Right atrium auricular region (tissue), 2 donors: Measurements from ENCODE around the gene SLC1A5. TPM values are rescaled to one million over a fixed set of nuclear protein-coding genes. Genes with fewer than 3 reads are reported as not detected.

Experiments
- DNase-seq: peaks from one replicate; pipeline ENCODE4 v3.0.0-alpha.2; 2019; ENCODE audit warnings: low spot score
- H3K27ac ChIP-seq, 2 donors: fragments of 200-600 bp; sonication (generic); 1 replicate in 1 of 2; 2 replicates in 1 of 2; pipeline ENCODE4 v1.5.1; 2016 to 2019
- H3K27me3 ChIP-seq, 2 donors: fragments of 200-600 bp; sonication (generic); one replicate each; pipeline versions ENCODE4 v1.5.1 to v1.6.0; 2017 to 2019
- H3K36me3 ChIP-seq: fragments of 200-600 bp; sonication (generic); one replicate; pipeline ENCODE4 v1.5.1; 2016
- H3K4me1 ChIP-seq, 2 donors: fragments of 200-600 bp; sonication (generic); one replicate each; pipeline versions ENCODE4 v1.5.1 to v1.6.0; 2017 to 2019
- H3K4me3 ChIP-seq, 2 donors: fragments of 200-600 bp; sonication (generic); 1 replicate in 1 of 2; 2 replicates in 1 of 2; pipeline ENCODE4 v1.5.1; 2017 to 2019; ENCODE audit warnings: mild to moderate bottlenecking in 1 of 2, moderate library complexity in 1 of 2
- H3K9me3 ChIP-seq, 2 donors: fragments of 200-600 bp; sonication (generic); one replicate each; pipeline ENCODE4 v1.5.1; 2019
- CTCF ChIP-seq, 2 donors: fragments of 200-600 bp; sonication (generic); IDR thresholded peaks; one replicate each; pipeline ENCODE4 v1.5.1; 2019; ENCODE audit warnings: antibody characterized with exemption in 2 of 2
- total RNA-seq, 2 donors: library from RNA; depleted of rRNA; stranded (reverse); fragments of >200 nt; gene quantifications; one replicate each; pipeline ENCODE4 v1.1.0, GENCODE V29; 2016

Gene SLC1A5
- total RNA-seq, 2 donors from 2014 or later, result 21.2 to 42.6 TPM

- no peak overlapping the region for H3K4me3 ChIP-seq
- no peak for TF ChIP-seq CTCF (IDR thresholded peaks at IDR 0.05)
- DNase-seq, result no peak
- H3K27me3 ChIP-seq, result no peaks in the 10 kb centered on the region
- no peaks in the 10 kb centered on the region for H3K9me3 ChIP-seq
- H3K4me1 ChIP-seq, result peaks cover 0 to 26% of the 10 kb centered on the region in 2 donors
- peaks cover 5% of the 10 kb centered on the region for H3K36me3 ChIP-seq
- no peak overlapping the region for H3K27ac ChIP-seq
Measured at GRCh38 chr19:46759817-46760333, 28.5 kb downstream of the SLC1A5 start.

GRCh38 chr19:46759206-46759605, 29.2 kb downstream of the SLC1A5 start:
- Histone ChIP-seq H3K27ac (peak overlapping the region in 1 of 2 donors; percentile 4), H3K36me3 (peaks cover 5% of the 10 kb centered on the region), H3K4me1 (peaks cover 0 to 26% of the 10 kb centered on the region in 2 donors), H3K27me3 (no peaks in the 10 kb centered on the region), H3K4me3 (no peak overlapping the region), H3K9me3 (no peaks in the 10 kb centered on the region)
- TF ChIP-seq CTCF (IDR thresholded peaks at IDR 0.05), result no peak
- no peak for DNase-seq

GRCh38 chr19:46756544-46756888, 31.9 kb downstream of the SLC1A5 start:
- Histone ChIP-seq H3K9me3 (no peaks in the 10 kb centered on the region), H3K4me1 (peaks cover 0 to 26% of the 10 kb centered on the region in 2 donors), H3K27me3 (no peaks in the 10 kb centered on the region), H3K27ac (no peak overlapping the region), H3K4me3 (no peak overlapping the region), H3K36me3 (peaks cover 18% of the 10 kb centered on the region)
- no peak for DNase-seq
- no peak for TF ChIP-seq CTCF (IDR thresholded peaks at IDR 0.05)

- Histone ChIP-seq H3K27me3 (no peaks in the 10 kb centered on the region), H3K36me3 (peaks cover 20% of the 10 kb centered on the region), H3K27ac (no peak overlapping the region), H3K4me1 (peaks cover 0 to 26% of the 10 kb centered on the region in 2 donors), H3K9me3 (no peaks in the 10 kb centered on the region), H3K4me3 (no peak overlapping the region)
- no peak for DNase-seq
- no peak for TF ChIP-seq CTCF (IDR thresholded peaks at IDR 0.05)
Measured at GRCh38 chr19:46755853-46756543, 32.4 kb downstream of the SLC1A5 start.

GRCh38 chr19:46755077-46755852, 33.1 kb downstream of the SLC1A5 start:
- Histone ChIP-seq H3K4me1 (peaks cover 0 to 21% of the 10 kb centered on the region in 2 donors), H3K9me3 (no peaks in the 10 kb centered on the region), H3K27me3 (no peaks in the 10 kb centered on the region), H3K36me3 (peaks cover 24% of the 10 kb centered on the region), H3K27ac (peak overlapping the region in 1 of 2 donors; percentile 4), H3K4me3 (no peak overlapping the region)
- no peak for TF ChIP-seq CTCF (IDR thresholded peaks at IDR 0.05)
- DNase-seq, result no peak
